Measurements from ENCODE around the gene IER2. TPM values are rescaled to one million over a fixed set of nuclear protein-coding genes. Genes with fewer than 3 reads are reported as not detected.
"Not testable (repeated sequence)": the region's sequence is repeated elsewhere in the genome, so short reads cannot be mapped to it uniquely, and the experiment has no call there.

IER2 gene
- total RNA-seq, 4 donors from 2014 or later = 15.4 to 19.1 (median 16.7) TPM

GRCh38 chr19:13146763-13147563 lies 3.2 kb upstream of the IER2 start:
- ATAC-seq = no peak
- Histone ChIP-seq H3K9me3 (no peaks in the 10 kb centered on the region), H3K27me3 (no peaks in the 10 kb centered on the region), H3K36me3 (peaks cover 0 to 20% of the 10 kb centered on the region in 2 donors), H3K4me3 (no peak overlapping the region), H3K4me1 (peaks cover 15 to 19% of the 10 kb centered on the region in 2 donors), H3K27ac (no peak overlapping the region)
- in situ Hi-C loops (cut with MboI; ENCODE audit: low sequenced_read_pairs in 4 of 4) = no loop called here
- TF ChIP-seq POLR2A (IDR thresholded peaks at IDR 0.05) (no peak), CTCF (IDR thresholded peaks at IDR 0.05 in 4 of 5, conservative IDR thresholded peaks at IDR 0.05 in 1 of 5) (no peak)
- intact Hi-C loops (cut with DNase I; ENCODE audit: low total_unique reads) = no loop called here
- DNase-seq = no peak

GRCh38 chr19:13149173-13149627 lies 1.0 kb upstream of the IER2 start:
- H3K9me3 ChIP-seq; intact Hi-C loops (cut with DNase I; ENCODE audit: low total_unique reads); in situ Hi-C loops (cut with MboI; ENCODE audit: low sequenced_read_pairs in 4 of 4); DNase-seq; ATAC-seq: not testable (repeated sequence)
- Histone ChIP-seq H3K27me3 (peaks cover 0 to 12% (median 0%) of the 10 kb centered on the region in 3 donors), H3K27ac (peak overlapping the region; percentile 96 to 99 (median 98)), H3K4me1 (peaks cover 21% of the 10 kb centered on the region in 2 donors), H3K36me3 (peaks cover 0 to 17% of the 10 kb centered on the region in 2 donors), H3K4me3 (peak overlapping the region; percentile 86 to 93 (median 91))

- intact Hi-C loops (cut with DNase I; ENCODE audit: low total_unique reads) (loop anchor here (1.0 to 5.0 kb wide), 9 partner anchors 17 to 1413 kb away; partner anchors contain the start of genes JUNB and NACC1), in situ Hi-C loops (cut with MboI; ENCODE audit: low sequenced_read_pairs in 4 of 4) (no loop called here)
- H3K36me3 ChIP-seq = peaks cover 0 to 12% of the 10 kb centered on the region in 2 donors
- peaks cover 26% of the 10 kb centered on the region in 2 donors for H3K4me1 ChIP-seq
- no peaks in the 10 kb centered on the region for H3K9me3 ChIP-seq
- peak overlapping the region; percentile 86 to 93 (median 91) for H3K4me3 ChIP-seq
- ATAC-seq = peak; percentile 9 to 10
- TF ChIP-seq CTCF (IDR thresholded peaks at IDR 0.05 in 4 of 5, conservative IDR thresholded peaks at IDR 0.05 in 1 of 5) = no peak
- TF ChIP-seq POLR2A (IDR thresholded peaks at IDR 0.05) = no peak
- H3K27ac ChIP-seq = peak overlapping the region; percentile 96 to 99 (median 98)
- peaks cover 0 to 14% (median 3%) of the 10 kb centered on the region in 3 donors for H3K27me3 ChIP-seq
- peak in 1 of 2 donors; percentile 43 for DNase-seq
Measured at GRCh38 chr19:13149628-13150186, 504 bp upstream of the IER2 start.

GRCh38 chr19:13150931-13151604 lies 857 bp downstream of the IER2 start:
- Histone ChIP-seq H3K9me3 (no peaks in the 10 kb centered on the region), H3K4me3 (peak overlapping the region; percentile 86 to 93 (median 91)), H3K27ac (peak overlapping the region; percentile 96 to 99 (median 98)), H3K36me3 (peaks cover 0 to 4% of the 10 kb centered on the region in 2 donors), H3K27me3 (peaks cover 0 to 25% (median 14%) of the 10 kb centered on the region in 3 donors), H3K4me1 (peaks cover 26 to 39% of the 10 kb centered on the region in 2 donors)
- TF ChIP-seq POLR2A (IDR thresholded peaks at IDR 0.05) (no peak), CTCF (IDR thresholded peaks at IDR 0.05 in 4 of 5, conservative IDR thresholded peaks at IDR 0.05 in 1 of 5) (no peak)
- DNase-seq (peak in 1 of 2 donors; percentile 36), ATAC-seq (no peak)
- in situ Hi-C loops (cut with MboI; ENCODE audit: low sequenced_read_pairs in 4 of 4) (no loop called here), intact Hi-C loops (cut with DNase I; ENCODE audit: low total_unique reads) (loop anchor here (1.0 to 5.0 kb wide), 10 partner anchors 16 to 1411 kb away; partner anchors contain the start of genes JUNB and NACC1)
